Measurements from ENCODE around the gene FBXO34.

DNA sequence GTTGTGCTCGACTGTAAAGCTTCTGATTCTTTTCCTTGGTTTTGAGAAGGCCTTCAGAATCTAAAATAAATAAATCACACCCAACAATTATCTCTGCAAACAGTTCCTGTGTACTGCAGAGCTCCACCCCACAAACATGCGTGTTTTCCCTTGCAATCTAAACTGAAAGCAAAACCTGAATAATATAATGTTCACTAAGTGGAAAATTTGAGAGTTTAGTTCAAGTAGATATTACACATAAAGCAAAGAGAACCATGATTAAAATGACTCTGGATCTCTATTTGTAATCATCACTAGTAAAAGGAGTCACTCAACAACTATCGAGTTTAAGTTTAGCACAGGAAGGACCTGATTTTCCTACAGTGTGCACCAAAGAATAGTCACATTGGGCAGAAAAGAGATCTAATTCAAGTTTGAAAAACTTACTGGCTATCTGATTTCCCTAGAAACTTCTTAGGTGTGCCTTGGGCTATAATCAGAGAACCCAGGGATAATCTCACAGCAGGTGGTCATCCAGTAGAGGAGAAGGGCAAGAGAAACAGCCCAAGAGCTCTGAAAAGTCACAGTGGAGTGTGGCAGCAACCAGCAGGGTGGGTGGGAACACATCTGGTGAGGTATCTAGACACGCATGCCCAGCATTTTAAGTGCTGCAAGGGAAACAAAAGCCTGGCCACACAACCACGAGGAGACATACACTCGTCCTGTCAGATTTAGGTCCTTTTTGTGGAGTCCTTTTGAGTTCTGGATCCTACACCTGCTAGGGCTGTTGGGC, 115.0 kb downstream of the FBXO34 start:
- TF ChIP-seq, protein P1, sequence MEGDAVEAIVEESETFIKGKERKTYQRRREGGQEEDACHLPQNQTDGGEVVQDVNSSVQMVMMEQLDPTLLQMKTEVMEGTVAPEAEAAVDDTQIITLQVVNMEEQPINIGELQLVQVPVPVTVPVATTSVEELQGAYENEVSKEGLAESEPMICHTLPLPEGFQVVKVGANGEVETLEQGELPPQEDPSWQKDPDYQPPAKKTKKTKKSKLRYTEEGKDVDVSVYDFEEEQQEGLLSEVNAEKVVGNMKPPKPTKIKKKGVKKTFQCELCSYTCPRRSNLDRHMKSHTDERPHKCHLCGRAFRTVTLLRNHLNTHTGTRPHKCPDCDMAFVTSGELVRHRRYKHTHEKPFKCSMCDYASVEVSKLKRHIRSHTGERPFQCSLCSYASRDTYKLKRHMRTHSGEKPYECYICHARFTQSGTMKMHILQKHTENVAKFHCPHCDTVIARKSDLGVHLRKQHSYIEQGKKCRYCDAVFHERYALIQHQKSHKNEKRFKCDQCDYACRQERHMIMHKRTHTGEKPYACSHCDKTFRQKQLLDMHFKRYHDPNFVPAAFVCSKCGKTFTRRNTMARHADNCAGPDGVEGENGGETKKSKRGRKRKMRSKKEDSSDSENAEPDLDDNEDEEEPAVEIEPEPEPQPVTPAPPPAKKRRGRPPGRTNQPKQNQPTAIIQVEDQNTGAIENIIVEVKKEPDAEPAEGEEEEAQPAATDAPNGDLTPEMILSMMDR (IDR thresholded peaks at IDR 0.05; ENCODE audit: poor library complexity): no peak
- TF ChIP-seq EZH2phosphoT487 (IDR thresholded peaks at IDR 0.05; ENCODE audit: low read depth, severe bottlenecking, unreplicated experiment): no peak
- TF ChIP-seq EZH2 (IDR thresholded peaks at IDR 0.05; ENCODE audit: borderline replicate concordance): no peak

Measured in hepatocyte (in vitro differentiated cells).